NB4 (cell line): ENCODE data around the gene TMEM232.

Source experiments
- MYC ChIP-seq: IDR thresholded peaks from 2 replicates; pipeline ENCODE4 v1.6.1; 2011; ENCODE audit warnings: low read depth, low read length
- POLR2A ChIP-seq: IDR thresholded peaks from 2 replicates; pipeline ENCODE4 v1.6.1; 2011; ENCODE audit warnings: mild to moderate bottlenecking; ENCODE audit not compliant: insufficient read length; ENCODE audit errors: extremely low read depth
- TF ChIP-seq, protein P1 (sequence below): IDR thresholded peaks from one replicate; pipeline ENCODE4 v1.5.1; 2012; ENCODE audit warnings: low read depth, low read length
- TF ChIP-seq, protein P2 (sequence below): IDR thresholded peaks from 2 replicates; pipeline ENCODE4 v1.6.1; 2011; ENCODE audit warnings: low read depth, low read length

DNA sequence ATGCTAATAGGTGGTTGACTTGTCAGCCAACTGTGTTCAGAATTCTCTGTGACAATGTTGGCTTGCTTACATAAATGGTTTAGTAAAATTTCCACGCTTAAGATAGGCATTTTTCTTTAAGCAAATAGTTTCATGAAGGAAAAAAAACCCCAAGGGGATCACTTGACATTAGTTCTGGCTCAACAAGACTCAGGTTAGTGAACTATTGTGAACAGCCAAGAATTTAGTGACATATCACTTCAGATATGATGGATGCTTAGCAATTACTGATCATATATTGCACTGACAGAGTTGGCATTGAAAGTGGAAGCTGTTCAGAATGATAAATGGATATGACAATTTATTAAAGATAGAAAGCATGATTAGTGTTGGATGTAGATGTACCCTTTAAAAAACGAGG is 218.5 kb downstream of the TMEM232 start:
- TF ChIP-seq, protein P1, sequence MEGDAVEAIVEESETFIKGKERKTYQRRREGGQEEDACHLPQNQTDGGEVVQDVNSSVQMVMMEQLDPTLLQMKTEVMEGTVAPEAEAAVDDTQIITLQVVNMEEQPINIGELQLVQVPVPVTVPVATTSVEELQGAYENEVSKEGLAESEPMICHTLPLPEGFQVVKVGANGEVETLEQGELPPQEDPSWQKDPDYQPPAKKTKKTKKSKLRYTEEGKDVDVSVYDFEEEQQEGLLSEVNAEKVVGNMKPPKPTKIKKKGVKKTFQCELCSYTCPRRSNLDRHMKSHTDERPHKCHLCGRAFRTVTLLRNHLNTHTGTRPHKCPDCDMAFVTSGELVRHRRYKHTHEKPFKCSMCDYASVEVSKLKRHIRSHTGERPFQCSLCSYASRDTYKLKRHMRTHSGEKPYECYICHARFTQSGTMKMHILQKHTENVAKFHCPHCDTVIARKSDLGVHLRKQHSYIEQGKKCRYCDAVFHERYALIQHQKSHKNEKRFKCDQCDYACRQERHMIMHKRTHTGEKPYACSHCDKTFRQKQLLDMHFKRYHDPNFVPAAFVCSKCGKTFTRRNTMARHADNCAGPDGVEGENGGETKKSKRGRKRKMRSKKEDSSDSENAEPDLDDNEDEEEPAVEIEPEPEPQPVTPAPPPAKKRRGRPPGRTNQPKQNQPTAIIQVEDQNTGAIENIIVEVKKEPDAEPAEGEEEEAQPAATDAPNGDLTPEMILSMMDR, result no peak
- TF ChIP-seq POLR2A (no peak), MYC (no peak)
- TF ChIP-seq, protein P2, sequence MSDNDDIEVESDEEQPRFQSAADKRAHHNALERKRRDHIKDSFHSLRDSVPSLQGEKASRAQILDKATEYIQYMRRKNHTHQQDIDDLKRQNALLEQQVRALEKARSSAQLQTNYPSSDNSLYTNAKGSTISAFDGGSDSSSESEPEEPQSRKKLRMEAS, result no peak
